Neural progenitor cell (in vitro differentiated cells): ENCODE measurements around the gene ECSIT. TPM values are rescaled to one million over a fixed set of nuclear protein-coding genes. Genes with fewer than 3 reads are reported as not detected.
"Not testable (repeated sequence)": the region's sequence is repeated elsewhere in the genome, so short reads cannot be mapped to it uniquely, and the experiment has no call there.

Experiments used
- DNase-seq: peaks from one replicate; pipeline ENCODE4 v3.0.0-alpha.2; 2016; ENCODE audit warnings: low spot score
- H2AFZ ChIP-seq: fragments of 200-600 bp; sonication (generic); replicated peaks from 2 replicates; pipeline ENCODE4 v1.6.1; 2016; ENCODE audit warnings: antibody characterized with exemption
- H3F3A ChIP-seq: fragments of 200-600 bp; sonication (generic); 2 replicates; pipeline ENCODE4 v1.6.1; 2016; ENCODE audit warnings: antibody characterized with exemption, low read depth
- H3K27ac ChIP-seq: fragments of 200-600 bp; sonication (generic); 2 replicates; pipeline ENCODE4 v1.5.1; 2016; ENCODE audit warnings: mild to moderate bottlenecking
- H3K27me3 ChIP-seq: fragments of 200-600 bp; sonication (generic); 2 replicates; pipeline ENCODE4 v1.6.1; 2016; ENCODE audit warnings: mild to moderate bottlenecking, moderate library complexity
- H3K36me3 ChIP-seq: fragments of 200-600 bp; sonication (generic); 2 replicates; pipeline ENCODE4 v1.5.1; 2016
- H3K4me1 ChIP-seq: fragments of 200-600 bp; sonication (generic); 2 replicates; pipeline ENCODE4 v1.6.1; 2016; ENCODE audit warnings: mixed run types
- H3K4me2 ChIP-seq: fragments of 200-600 bp; sonication (generic); 2 replicates; pipeline ENCODE4 v1.6.1; 2016
- H3K4me3 ChIP-seq: fragments of 200-600 bp; sonication (generic); 2 replicates; pipeline ENCODE4 v1.5.1; 2016
- H3K79me2 ChIP-seq: fragments of 200-600 bp; sonication (generic); 2 replicates; pipeline ENCODE4 v1.6.1; 2016; ENCODE audit warnings: low read depth
- H3K9ac ChIP-seq: fragments of 200-600 bp; sonication (generic); 2 replicates; pipeline ENCODE4 v1.6.1; 2016
- H3K9me3 ChIP-seq: fragments of 200-600 bp; sonication (generic); 2 replicates; pipeline ENCODE4 v1.5.1; 2016; ENCODE audit warnings: low read depth
- H4K20me1 ChIP-seq: fragments of 200-600 bp; sonication (generic); 2 replicates; pipeline ENCODE4 v1.6.1; 2016; ENCODE audit warnings: low read depth
- H3K27ac Mint-ChIP-seq: 3 replicates; pipeline ENCODE4 v1.8.0; 2021; ENCODE audit warnings: mixed read lengths
- H3K27me3 Mint-ChIP-seq: 2 replicates; pipeline ENCODE4 v1.8.0; 2022; ENCODE audit warnings: low read depth, mild to moderate bottlenecking, inconsistent platforms, moderate library complexity, mixed read lengths; ENCODE audit not compliant: insufficient read depth
- H3K36me3 Mint-ChIP-seq: 3 replicates; pipeline ENCODE4 v1.8.0; 2021; ENCODE audit warnings: mixed read lengths
- H3K4me1 Mint-ChIP-seq: 3 replicates; pipeline ENCODE4 v1.8.0; 2021; ENCODE audit warnings: mixed read lengths
- H3K4me3 Mint-ChIP-seq: 3 replicates; pipeline ENCODE4 v1.8.0; 2021; ENCODE audit warnings: mild to moderate bottlenecking, moderate library complexity, mixed read lengths
- H3K9me3 Mint-ChIP-seq: 3 replicates; pipeline ENCODE4 v1.8.0; 2020; ENCODE audit warnings: mixed read lengths
- EZH2 ChIP-seq: fragments of 200-600 bp; sonication (generic); IDR thresholded peaks from 2 replicates; pipeline ENCODE4 v1.6.1; 2017; ENCODE audit warnings: antibody characterized with exemption, mild to moderate bottlenecking, moderate library complexity
- EZH2phosphoT487 ChIP-seq: fragments of 200-600 bp; sonication (generic); IDR thresholded peaks from 2 replicates; pipeline ENCODE4 v1.6.1; 2017; ENCODE audit warnings: antibody characterized with exemption
- total RNA-seq: library from RNA; depleted of rRNA; stranded (reverse); fragments of >200 nt; gene quantifications from 2 replicates; pipeline ENCODE4 v1.2.3, GENCODE V29; 2015; ENCODE audit warnings: low replicate concordance
- TF ChIP-seq, protein P1 (sequence below): fragments of 200-600 bp; sonication (generic); IDR thresholded peaks from 2 replicates; pipeline ENCODE4 v1.5.1; 2017; ENCODE audit warnings: antibody characterized with exemption, mild to moderate bottlenecking

ECSIT gene
- total RNA-seq, 1 donor from 2014 or later: 9.4 TPM

DNA sequence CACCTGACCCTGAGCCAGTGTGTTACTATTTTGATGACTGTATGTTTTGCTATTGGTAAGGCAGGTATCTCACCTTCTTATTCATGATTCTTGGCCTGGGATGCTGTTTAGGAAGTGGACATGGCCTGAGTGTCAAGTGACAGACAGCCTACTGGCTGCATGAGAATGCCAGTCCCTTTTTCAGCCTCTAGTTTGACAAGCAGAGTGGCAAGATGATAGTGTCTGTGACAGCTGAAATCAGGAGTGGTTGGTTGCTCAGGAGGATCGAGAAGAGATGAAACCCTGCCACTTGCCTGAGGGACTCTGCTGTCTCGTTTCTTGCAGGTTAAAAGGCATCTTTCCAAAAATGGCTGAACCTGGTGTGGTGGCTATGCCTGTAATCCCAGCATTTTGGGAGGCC is 37.2 kb upstream of the ECSIT start:
- Histone ChIP-seq H3K4me2 (no peak overlapping the region), H3K4me3 (no peak overlapping the region), H3K4me1 (no peaks in the 10 kb centered on the region), H3F3A (no peaks in the 10 kb centered on the region), H3K9ac (no peak overlapping the region), H3K9me3 (no peaks in the 10 kb centered on the region), H3K27ac (no peak overlapping the region), H3K36me3 (no peaks in the 10 kb centered on the region), H3K79me2 (no peaks in the 10 kb centered on the region), H4K20me1 (no peaks in the 10 kb centered on the region), H3K27me3 (no peaks in the 10 kb centered on the region), H2AFZ (no peak overlapping the region)
- H3K4me3 Mint-ChIP-seq: no peak overlapping the region
- TF ChIP-seq EZH2phosphoT487 (no peak), EZH2 (no peak)
- TF ChIP-seq, protein P1, sequence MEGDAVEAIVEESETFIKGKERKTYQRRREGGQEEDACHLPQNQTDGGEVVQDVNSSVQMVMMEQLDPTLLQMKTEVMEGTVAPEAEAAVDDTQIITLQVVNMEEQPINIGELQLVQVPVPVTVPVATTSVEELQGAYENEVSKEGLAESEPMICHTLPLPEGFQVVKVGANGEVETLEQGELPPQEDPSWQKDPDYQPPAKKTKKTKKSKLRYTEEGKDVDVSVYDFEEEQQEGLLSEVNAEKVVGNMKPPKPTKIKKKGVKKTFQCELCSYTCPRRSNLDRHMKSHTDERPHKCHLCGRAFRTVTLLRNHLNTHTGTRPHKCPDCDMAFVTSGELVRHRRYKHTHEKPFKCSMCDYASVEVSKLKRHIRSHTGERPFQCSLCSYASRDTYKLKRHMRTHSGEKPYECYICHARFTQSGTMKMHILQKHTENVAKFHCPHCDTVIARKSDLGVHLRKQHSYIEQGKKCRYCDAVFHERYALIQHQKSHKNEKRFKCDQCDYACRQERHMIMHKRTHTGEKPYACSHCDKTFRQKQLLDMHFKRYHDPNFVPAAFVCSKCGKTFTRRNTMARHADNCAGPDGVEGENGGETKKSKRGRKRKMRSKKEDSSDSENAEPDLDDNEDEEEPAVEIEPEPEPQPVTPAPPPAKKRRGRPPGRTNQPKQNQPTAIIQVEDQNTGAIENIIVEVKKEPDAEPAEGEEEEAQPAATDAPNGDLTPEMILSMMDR: no peak
- peaks cover 2% of the 10 kb centered on the region for H3K27me3 Mint-ChIP-seq
- H3K9me3 Mint-ChIP-seq: no peaks in the 10 kb centered on the region
- DNase-seq: no peak
- H3K36me3 Mint-ChIP-seq: no peaks in the 10 kb centered on the region
- no peaks in the 10 kb centered on the region for H3K4me1 Mint-ChIP-seq
- no peak overlapping the region for H3K27ac Mint-ChIP-seq

DNA sequence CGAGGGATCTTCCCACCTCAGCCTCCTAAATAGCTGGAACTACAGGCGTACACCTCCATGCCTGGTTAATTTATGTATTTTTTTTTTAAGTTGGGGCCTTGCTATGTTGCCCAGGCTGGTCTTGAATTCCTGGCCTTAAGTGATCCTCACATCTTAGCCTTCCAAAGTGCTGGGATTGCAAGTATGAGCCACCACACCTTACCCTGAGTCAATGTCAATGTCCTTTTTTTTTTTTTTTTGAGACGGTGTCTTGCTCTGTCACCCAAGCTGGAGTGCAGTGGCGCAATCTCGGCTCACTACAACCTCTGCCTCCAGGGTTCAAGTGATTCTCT is 36.7 kb upstream of the ECSIT start:
- H2AFZ ChIP-seq, H3K79me2 ChIP-seq, H3K27me3 ChIP-seq, H3K4me3 Mint-ChIP-seq, H3K27me3 Mint-ChIP-seq, H3K27ac ChIP-seq, H3K4me3 ChIP-seq, H3K36me3 ChIP-seq, H3K4me1 ChIP-seq, H3K9ac ChIP-seq, DNase-seq, H3K27ac Mint-ChIP-seq, H3K9me3 ChIP-seq, H3K4me1 Mint-ChIP-seq, H3K9me3 Mint-ChIP-seq, H3K4me2 ChIP-seq, H3K36me3 Mint-ChIP-seq, H4K20me1 ChIP-seq, H3F3A ChIP-seq: not testable (repeated sequence)

DNA sequence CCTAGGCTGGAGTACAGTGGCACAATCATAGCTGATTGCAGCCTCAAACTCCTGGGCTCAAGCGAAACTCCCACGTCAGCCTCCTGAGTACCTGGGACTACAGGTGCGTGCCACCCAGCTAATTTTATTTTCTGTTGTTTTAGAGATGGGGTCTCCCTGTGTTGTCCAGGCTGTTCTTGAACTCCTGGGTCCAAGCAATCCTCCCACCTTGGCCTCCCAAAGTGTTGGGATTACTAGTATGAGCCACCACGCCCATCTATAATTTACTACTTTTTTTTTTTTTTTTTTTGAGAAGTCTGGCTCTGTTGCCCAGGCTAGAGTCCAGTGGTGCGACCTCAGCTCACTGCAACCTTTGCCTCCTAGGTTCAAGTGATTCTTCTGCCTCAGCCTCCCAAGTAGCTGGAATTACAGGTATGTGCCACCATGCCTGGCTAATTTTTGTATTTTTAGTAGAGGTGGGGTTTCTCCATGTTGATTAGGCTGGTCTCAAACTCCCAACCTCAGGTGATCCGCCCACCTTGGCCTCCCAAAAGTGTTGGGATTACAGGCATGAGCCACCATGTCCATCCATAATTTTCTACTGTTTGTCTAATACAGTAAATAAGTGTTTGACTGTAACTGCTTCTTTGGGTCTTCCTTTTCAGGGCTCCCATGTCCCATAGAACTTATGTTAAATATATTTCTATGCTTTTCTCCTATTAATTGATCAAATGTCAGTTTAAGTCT is 35.3 kb upstream of the ECSIT start:
- H3K9ac ChIP-seq, H3F3A ChIP-seq, H3K27me3 ChIP-seq, H3K27ac ChIP-seq, H3K4me3 Mint-ChIP-seq, DNase-seq, H3K79me2 ChIP-seq, H3K36me3 ChIP-seq, H3K27me3 Mint-ChIP-seq, H4K20me1 ChIP-seq, H3K4me3 ChIP-seq, H2AFZ ChIP-seq, H3K27ac Mint-ChIP-seq, H3K36me3 Mint-ChIP-seq, H3K4me2 ChIP-seq, H3K9me3 ChIP-seq, H3K9me3 Mint-ChIP-seq, H3K4me1 ChIP-seq: not testable (repeated sequence)
- peaks cover 10% of the 10 kb centered on the region for H3K4me1 Mint-ChIP-seq

DNA sequence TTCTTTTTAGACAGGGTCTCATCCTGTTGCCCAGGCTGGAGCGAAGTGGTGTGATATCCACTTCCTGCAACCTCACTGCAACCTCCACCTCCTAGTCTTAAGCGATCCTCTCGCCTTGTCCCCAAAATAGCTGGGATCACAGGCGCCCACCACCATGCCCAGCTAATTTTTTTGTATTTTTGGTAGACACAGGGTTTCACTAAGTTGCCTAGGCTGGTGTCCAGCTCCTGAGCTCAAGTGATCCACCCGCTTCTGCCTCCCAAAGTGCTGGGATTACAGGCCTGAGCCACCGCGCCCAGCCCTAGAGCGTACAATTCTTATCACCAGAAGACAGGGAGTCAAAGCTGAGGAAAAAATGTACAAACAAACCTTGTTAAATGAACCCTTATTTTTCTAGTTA is 34.6 kb upstream of the ECSIT start:
- Histone ChIP-seq H3K36me3 (no peaks in the 10 kb centered on the region), H3K4me3 (no peak overlapping the region), H2AFZ (no peak overlapping the region), H3K4me2 (no peak overlapping the region), H3K9ac (no peak overlapping the region), H4K20me1 (peaks cover 2% of the 10 kb centered on the region), H3K79me2 (peaks cover 4% of the 10 kb centered on the region), H3K27ac (no peak overlapping the region), H3K9me3 (no peaks in the 10 kb centered on the region), H3F3A (peaks cover 4% of the 10 kb centered on the region), H3K27me3 (no peaks in the 10 kb centered on the region), H3K4me1 (no peaks in the 10 kb centered on the region)
- Mint-ChIP-seq H3K27me3 (peaks cover 2% of the 10 kb centered on the region), H3K9me3 (no peaks in the 10 kb centered on the region), H3K36me3 (no peaks in the 10 kb centered on the region), H3K4me1 (peaks cover 13% of the 10 kb centered on the region), H3K27ac (no peak overlapping the region), H3K4me3 (no peak overlapping the region)
- no peak for DNase-seq
- TF ChIP-seq, protein P1: no peak
- TF ChIP-seq EZH2 (no peak), EZH2phosphoT487 (no peak)
